Spleen (tissue), 7 donors: ENCODE results near the gene MED13L.

Experiments
- CTCF ChIP-seq, 11 experiments: fragments of 200-600 bp in 7 of 11; fragments of 450-650 bp in 4 of 11; sonication (generic) in 4 of 11; IDR thresholded peaks in 8 of 11; conservative IDR thresholded peaks in 3 of 11; 1 replicate in 7 of 11; 2 replicates in 4 of 11; pipeline versions ENCODE4 v1.4.0 to v1.8.0; 2016 to 2021; ENCODE audit warnings: antibody characterized with exemption in 11 of 11, inconsistent platforms in 4 of 11, mild to moderate bottlenecking in 1 of 11
- POLR2AphosphoS5 ChIP-seq, 3 donors: sonication (generic); formaldehyde crosslinking; IDR thresholded peaks; one replicate each; pipeline ENCODE4 v1.5.1; 2017; ENCODE audit warnings: antibody characterized with exemption in 3 of 3
- donor health status: DM: no; HTN: no; CAD: no; lungs with moderate emphysema.
- donor health status: DM: no; HTN: no; CAD: no.
- donor health status: DM: no; HTN: no; CAD: no.

GRCh38 chr12:115960868-115961802 lies 316.4 kb downstream of the MED13L start:
- TF ChIP-seq CTCF (IDR thresholded peaks at IDR 0.05 in 8 of 11, conservative IDR thresholded peaks at IDR 0.05 in 3 of 11): no peak
- TF ChIP-seq POLR2AphosphoS5 (IDR thresholded peaks at IDR 0.05): no peak
